H54 (cell line): ENCODE data around the gene DCUN1D3.

Experiments
- DNase-seq: peaks from one replicate; pipeline ENCODE4 v3.0.0; 2011; ENCODE audit warnings: low spot score, mixed read lengths; ENCODE audit not compliant: insufficient read length
- FAIRE-seq: peaks from 3 replicates; lab custom pipeline; 2011; peaks lifted over from hg19 to GRCh38; lab: Jason Lieb, UNC
- POLR2A ChIP-seq: IDR thresholded peaks from 2 replicates; pipeline ENCODE4 v1.6.1; 2011; ENCODE audit warnings: low read depth, mild to moderate bottlenecking, low read length

DCUN1D3 gene

DNA sequence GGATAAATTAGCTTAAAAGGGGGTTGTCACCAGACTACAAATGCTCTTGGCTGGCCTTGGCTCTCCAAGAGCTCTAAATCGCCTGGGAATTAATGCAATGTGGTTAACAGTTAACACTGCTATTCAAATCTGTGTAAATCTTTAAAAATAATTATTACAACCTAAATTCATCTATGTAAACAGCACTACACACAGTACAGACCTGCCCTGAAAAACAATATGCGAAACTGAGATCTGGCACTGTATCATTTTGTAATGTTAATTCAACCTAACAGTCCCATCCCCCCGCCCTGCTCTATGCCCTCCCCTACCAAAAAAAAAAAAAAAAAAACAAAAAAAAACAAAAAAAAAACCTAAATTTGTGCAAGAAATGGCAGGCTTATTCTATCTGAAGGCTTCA lies 40.9 kb downstream of the DCUN1D3 start:
- TF ChIP-seq POLR2A: no peak
- FAIRE-seq (no peak), DNase-seq (no peak)

DNA sequence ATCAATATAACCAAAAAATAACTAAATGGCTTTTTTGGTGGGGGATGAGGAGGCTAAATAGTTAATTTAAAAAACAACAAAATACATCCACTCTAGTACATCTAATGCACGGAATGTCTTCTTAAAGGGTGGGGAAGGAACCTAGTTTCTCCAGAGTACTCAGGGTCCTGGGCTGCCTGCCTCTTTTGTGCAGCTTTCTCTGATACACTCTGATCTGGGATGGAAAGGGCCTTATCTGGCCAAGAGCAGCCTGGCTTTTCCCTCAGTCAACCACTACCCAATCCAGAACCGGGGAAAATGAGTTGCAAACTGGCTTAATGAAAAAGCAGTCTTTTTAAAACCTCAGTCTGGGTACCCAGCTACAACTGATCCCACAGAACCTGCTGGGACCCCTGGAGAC lies 42.9 kb downstream of the DCUN1D3 start:
- TF ChIP-seq POLR2A: no peak
- DNase-seq (no peak), FAIRE-seq (no peak)

DNA sequence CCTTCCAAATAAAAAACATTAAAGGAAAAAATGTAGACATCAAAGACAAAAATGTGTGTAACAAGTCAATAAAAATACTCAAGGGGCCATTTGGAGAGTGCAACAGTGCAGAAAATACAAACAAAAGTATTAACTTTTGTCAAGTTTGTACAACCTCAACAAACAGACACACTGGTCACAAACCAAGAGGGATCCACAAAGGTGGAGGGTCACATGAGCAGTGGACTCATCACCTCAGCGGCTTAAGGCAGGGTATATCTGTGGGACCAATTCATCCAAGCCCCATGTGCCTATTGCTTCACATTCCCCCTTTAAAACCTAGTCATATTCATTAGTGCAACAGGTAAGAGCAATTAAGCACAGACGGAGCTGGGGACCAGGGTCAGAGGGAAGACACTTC lies 45.2 kb downstream of the DCUN1D3 start:
- TF ChIP-seq POLR2A: no peak
- DNase-seq: no peak
- no peak for FAIRE-seq

DNA sequence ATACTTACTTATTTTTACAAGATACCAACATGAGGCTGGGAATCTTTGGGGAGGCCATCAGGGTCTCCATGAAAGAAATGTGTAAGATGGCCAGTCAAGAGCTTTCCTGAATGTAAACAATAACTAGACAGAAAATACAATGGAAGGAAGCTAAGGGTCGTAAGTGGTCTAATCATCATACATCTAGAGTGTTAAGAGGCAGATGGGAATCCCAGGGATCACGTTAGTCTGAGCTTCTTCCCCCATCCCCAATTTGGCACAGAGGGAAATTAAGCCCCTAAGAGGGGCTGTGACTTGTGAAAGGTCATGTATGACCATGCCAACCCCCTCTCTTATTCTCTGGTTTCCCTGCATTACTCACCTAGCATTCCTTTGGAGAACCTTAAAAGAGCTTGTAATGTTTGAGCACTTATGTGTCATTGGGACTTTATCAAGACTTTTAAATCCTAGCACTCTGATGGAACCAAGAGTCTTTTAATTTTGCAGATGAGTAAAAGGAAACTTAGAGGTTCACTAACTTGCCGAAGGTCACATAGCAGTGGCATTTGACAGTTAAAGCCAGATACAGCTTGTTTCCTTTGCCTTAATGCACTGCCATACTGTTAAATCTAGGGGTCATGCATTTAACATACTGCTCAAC lies 46.1 kb downstream of the DCUN1D3 start:
- no peak for FAIRE-seq
- TF ChIP-seq POLR2A: no peak

DNA sequence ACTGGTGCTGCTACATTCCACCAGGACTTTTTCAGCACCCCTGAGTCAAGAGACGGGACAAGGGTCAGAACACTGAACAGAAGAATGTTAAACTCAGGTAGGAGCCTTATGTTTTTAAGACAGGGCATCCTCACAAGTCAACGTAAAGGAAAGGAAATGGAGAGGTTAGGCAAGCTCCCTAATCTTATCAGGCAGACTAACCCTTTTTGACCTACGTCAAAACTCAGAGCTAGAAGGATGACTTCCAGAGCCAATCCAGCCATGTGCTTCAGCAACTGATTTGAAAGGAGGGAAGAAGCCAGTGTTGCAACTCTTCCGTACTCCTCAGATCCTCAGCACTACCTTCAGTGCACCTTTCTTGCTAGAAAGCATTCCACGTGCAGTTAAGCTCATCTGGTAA lies 47.0 kb downstream of the DCUN1D3 start:
- no peak for TF ChIP-seq POLR2A
- no peak for DNase-seq
- no peak for FAIRE-seq

More for the DNA sequence above, 46.1 kb downstream of the DCUN1D3 start:
- no peak for DNase-seq

DNA sequence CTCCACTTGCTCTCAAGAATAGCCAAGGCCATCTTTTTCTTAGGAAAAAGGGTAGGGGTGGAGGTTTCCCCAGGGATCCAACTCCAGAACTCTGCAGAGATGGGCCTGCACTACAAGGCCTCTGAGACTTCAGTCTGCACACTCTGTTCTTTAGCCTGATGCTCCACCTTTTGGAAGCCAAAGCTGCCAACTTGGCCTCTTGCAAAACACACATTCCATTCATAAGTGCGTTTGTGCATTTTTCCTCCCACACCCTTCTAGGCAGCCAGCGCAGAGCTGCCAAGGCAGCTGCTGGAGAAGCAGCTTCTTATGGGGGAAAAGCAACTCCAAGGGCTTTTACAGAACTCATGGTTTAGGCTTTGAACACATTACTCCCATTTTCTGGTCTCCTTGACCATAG lies 48.6 kb downstream of the DCUN1D3 start:
- no peak for TF ChIP-seq POLR2A
- peak; percentile 97 for FAIRE-seq
- peak; percentile 31 for DNase-seq

DNA sequence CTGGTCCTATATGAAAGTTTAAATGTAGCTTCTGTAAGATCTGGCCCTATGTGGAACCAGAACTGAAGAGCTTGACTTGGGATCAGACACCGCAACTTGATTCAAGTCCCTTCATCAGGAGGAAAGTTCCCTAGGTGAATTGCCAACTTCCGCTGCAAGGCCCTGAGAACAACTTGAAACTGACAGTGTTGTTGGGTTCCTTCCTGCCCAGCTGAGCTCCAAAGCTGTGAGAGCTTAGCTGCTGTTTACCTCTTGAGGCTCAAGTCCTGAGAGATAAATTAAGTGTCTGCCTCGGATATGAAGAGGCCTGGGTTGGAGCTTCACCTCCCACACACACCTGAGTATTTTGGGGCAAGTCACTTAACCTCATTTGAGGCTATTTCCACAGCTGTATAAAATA lies 49.2 kb downstream of the DCUN1D3 start:
- no peak for FAIRE-seq
- TF ChIP-seq POLR2A: no peak
- DNase-seq: no peak

DNA sequence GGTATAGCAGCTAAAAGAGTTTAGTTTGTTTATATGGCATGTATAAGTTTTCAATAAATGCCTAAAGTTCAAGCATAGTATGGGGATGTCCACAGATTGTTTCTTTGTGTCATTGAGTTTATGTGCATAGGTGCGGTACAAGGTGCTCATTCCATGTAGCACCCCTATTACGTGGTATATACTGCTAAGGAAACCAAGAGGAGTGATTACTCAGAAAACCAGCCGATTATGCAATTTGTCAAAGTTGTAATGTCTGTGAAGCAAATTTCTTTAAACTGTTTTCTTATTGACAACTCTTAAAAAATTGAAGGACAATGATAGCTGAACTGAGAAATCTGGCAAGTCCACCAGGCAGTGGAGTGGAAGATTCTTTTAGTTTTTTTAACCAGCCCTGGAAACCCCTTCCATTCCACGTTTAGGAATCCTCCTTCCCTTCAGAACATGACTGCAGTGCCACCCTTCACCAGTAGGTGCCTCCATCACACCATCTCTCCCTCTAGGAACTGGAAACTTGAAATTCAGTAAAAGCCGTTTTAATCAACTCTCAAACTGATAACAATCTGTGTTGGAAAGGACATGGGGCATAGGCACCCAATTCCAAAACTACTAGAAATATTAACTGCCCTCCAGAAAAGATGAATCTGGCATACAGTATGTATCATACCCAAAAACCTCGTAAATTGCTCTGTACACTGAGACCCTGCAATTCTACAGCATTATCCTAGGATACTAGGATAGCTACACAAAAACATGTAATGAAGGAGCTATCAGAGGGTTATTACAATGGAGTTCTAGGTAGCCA lies 50.4 kb downstream of the DCUN1D3 start:
- DNase-seq (no peak), FAIRE-seq (peak; percentile 92)
- TF ChIP-seq POLR2A: no peak

DNA sequence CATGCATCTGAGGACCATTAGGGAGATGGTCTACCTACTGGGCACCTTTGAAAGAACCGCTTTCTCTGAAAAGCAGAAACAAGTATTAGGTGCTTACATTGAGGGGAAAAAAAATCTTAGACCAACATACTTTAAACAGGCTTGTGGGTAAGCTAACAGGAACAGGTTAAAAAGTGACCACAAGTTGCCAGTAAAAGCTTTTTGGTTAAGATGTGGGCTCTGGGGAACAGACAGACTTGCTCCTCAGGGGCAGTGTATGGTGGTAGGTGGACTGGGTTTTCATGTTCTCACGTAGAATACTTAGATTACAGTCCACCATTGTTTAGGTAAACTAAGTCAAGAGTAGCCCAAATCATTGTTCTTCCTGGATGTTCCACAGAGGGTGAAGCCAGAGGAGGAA lies 52.6 kb downstream of the DCUN1D3 start:
- no peak for TF ChIP-seq POLR2A
- DNase-seq (no peak), FAIRE-seq (no peak)

DNA sequence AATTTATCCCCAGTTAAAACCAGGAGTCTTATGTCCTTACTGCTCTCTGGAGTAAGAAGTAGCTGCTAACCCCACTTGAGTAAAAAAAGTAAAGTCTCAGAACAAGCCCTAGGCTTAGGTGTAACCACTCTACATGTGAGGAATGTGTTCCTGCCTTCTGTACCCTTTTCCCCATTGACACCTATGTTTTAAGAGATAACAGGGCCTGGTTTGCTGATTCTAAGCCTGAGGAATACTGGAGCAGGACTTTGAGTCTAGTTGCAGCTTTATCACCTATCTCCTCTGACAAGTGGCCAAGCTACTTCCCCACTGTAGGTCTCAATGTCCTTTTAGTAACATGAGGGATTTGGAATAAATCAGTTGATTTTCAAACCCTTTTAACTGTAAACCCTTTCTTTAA lies 53.6 kb downstream of the DCUN1D3 start:
- TF ChIP-seq POLR2A: no peak
- FAIRE-seq (no peak), DNase-seq (no peak)

DNA sequence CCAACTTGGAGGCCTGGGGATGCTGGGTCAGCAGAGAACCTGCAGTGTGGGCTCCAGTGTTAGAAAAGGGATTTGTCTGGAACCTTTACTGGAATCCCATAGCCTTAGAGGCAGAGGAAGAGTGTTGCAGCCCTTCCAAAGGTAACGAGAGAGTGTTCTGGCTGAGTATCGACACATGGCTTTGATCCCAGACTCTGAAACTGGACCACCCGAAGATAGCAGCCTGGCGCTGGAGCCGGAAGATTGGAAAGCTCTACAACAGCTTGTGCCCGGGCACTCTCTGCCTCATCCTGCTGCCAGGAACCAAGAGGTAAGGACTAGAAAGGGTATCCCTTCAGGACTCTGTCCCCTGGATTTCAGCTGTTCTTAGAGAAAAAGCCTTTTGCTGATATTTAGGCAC lies 54.1 kb downstream of the DCUN1D3 start:
- TF ChIP-seq POLR2A: no peak
- FAIRE-seq (no peak), DNase-seq (no peak)

DNA sequence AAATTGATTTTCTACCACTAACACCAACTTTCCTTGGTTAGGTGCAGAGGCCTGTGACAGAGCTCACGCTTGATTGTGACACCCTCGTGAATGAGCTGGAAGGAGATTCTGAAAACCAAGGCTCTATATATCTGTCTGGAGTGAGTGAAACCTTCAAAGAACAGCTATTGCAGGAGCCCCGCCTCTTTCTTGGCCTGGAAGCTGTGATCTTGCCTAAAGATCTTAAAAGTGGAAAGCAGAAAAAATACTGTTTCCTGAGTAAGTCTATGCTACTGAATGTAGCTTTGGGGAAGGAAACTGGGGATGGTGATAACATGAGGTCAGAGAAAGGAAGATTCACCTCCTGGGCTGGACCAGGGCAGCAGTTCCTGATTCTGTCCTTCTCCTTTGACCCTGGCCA lies 55.6 kb downstream of the DCUN1D3 start:
- DNase-seq: no peak
- no peak for FAIRE-seq
- TF ChIP-seq POLR2A: no peak

DNA sequence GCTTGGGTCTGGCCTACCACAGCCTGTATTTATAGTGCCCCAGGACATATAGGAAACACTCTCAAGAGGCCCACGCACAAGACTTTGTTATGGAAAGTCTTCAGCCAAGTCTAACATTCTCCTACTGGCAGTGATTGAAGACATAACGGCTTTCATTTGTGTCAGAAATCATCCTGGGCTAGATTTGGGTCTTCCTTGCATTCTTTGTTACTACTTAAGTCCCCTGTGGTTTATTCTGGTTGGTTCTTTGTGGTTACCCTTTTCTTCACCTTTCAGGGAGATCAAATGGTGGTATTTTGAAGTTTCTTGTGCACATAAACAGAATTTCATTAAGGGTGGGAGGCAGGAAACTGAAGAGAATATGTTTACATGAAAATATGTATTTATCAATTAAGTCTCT lies 56.1 kb downstream of the DCUN1D3 start:
- DNase-seq: no peak
- TF ChIP-seq POLR2A: no peak
- no peak for FAIRE-seq

DNA sequence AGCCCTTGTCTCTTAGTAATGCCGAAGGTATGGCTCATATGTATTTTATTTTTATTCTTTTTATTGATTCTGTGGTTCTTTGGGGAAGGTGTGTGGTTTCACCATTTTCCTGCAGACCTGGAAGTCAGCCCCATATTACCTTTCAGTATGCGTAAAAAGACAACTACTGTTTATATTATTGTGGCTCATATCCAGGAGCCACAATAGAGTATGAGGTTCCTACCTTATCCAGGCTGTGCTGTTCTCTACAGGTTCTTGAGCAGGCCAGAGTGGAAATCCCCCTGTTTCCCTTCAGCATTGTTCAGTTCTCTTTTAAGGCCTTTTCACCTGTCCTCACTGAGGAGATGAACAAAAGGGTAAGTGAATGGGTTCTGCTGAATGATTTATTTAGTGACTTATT lies 60.7 kb downstream of the DCUN1D3 start:
- no peak for TF ChIP-seq POLR2A
- no peak for DNase-seq
- no peak for FAIRE-seq

DNA sequence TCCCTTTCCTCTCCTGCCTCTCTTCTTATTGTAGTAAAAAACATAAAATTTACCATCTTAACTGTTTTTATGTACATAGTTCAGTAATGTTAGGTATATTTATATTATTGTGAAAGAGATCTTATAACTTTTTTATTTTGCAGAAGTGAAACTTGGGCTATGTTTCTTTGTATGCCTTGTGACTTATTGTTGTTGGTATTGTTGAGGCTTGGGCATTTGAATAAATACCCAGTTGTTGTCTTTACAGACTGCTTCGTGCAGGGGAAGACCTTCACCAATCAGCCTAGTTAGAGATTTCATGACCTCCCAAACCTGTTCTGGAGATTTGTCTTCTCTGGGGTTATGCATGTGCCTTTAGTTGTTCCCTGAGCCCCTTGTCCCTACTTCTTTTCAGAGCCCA lies 61.9 kb downstream of the DCUN1D3 start:
- no peak for DNase-seq
- no peak for TF ChIP-seq POLR2A
- no peak for FAIRE-seq
